Activated CD4-positive, alpha-beta T cell treated with anti-CD3 and anti-CD28 coated beads, Interleukin-2, amount 10 ng/mL, durations not matched to agents 24 days and 14 days (primary cell): ENCODE results near the gene CHCHD5. TPM values are rescaled to one million over a fixed set of nuclear protein-coding genes. Genes with fewer than 3 reads are reported as not detected.
"Not testable (repeated sequence)": the region's sequence is repeated elsewhere in the genome, so short reads cannot be mapped to it uniquely, and the experiment has no call there.

Experiments used
- DNase-seq: peaks from one replicate; pipeline ENCODE4 v3.0.0; 2022
- H3K27ac Mint-ChIP-seq: one replicate; pipeline ENCODE4 v1.8.0; 2022; ENCODE audit warnings: mild to moderate bottlenecking, mixed read lengths
- H3K27me3 Mint-ChIP-seq: one replicate; pipeline ENCODE4 v1.8.0; 2022; ENCODE audit warnings: mixed read lengths
- H3K36me3 Mint-ChIP-seq: one replicate; pipeline ENCODE4 v1.8.0; 2022; ENCODE audit warnings: low read depth, mild to moderate bottlenecking, mixed read lengths
- H3K4me1 Mint-ChIP-seq: one replicate; pipeline ENCODE4 v1.8.0; 2021; ENCODE audit warnings: mixed read lengths
- H3K4me3 Mint-ChIP-seq: one replicate; pipeline ENCODE4 v1.8.0; 2022; ENCODE audit warnings: mild to moderate bottlenecking, moderate library complexity, mixed read lengths
- H3K9me3 Mint-ChIP-seq: one replicate; pipeline ENCODE4 v1.8.0; 2021; ENCODE audit warnings: mixed read lengths
- intact Hi-C: fragments of 100-400 bp; cut with micrococcal nuclease; formaldehyde crosslinking; loops from one replicate; pipeline ENCODE4 v1.15.1; 2023
- total RNA-seq: library from RNA; stranded (reverse); gene quantifications from 2 replicates; pipeline ENCODE4 v1.2.3, GENCODE V29; 2022

The CHCHD5 gene
- total RNA-seq, result 36.4 and 37.6 TPM in 2 replicates

- intact Hi-C loops, result loop anchor here (1.0 to 10.0 kb wide), 7 partner anchors 42 to 400 kb away; partner anchors contain the start of genes POLR1B, SLC20A1 and ZC3H8
- peak within 1 kb of the TSS; percentile 93 for H3K4me3 Mint-ChIP-seq
- no peaks in the 10 kb centered on the region for H3K27me3 Mint-ChIP-seq
- peak within 1 kb of the TSS; percentile 99 for H3K27ac Mint-ChIP-seq
- DNase-seq, result peak; percentile 98
- no peaks in the 10 kb centered on the region for H3K9me3 Mint-ChIP-seq
- H3K36me3 Mint-ChIP-seq, result peaks cover 20% of the 10 kb centered on the region
- peaks cover 33% of the 10 kb centered on the region for H3K4me1 Mint-ChIP-seq
These were observed at the start of gene CHCHD5 for GRCh38 chr2:112584134-112584890. Gene CHCHD5 (plus strand): TSS chr2:112584609. CDS start chr2:112584648, 39 bp downstream.

GRCh38 chr2:112534826-112535225 lies 49.6 kb upstream of the CHCHD5 start:
- H3K36me3 Mint-ChIP-seq, result peaks cover 7% of the 10 kb centered on the region
- no peak for DNase-seq
- H3K4me3 Mint-ChIP-seq, result no peak overlapping the region
- H3K9me3 Mint-ChIP-seq, result no peaks in the 10 kb centered on the region
- H3K4me1 Mint-ChIP-seq, result no peaks in the 10 kb centered on the region
- intact Hi-C loops, result no loop called here
- no peak overlapping the region for H3K27ac Mint-ChIP-seq
- no peaks in the 10 kb centered on the region for H3K27me3 Mint-ChIP-seq

- intact Hi-C loops, result not testable (repeated sequence)
These were observed 47.7 kb upstream of the CHCHD5 start for GRCh38 chr2:112536665-112537064.

GRCh38 chr2:112539306-112539705 lies 45.1 kb upstream of the CHCHD5 start:
- intact Hi-C loops, result no loop called here
- peaks cover 2% of the 10 kb centered on the region for H3K36me3 Mint-ChIP-seq

More at GRCh38 chr2:112536665-112537064, 47.7 kb upstream of the CHCHD5 start:
- not testable (repeated sequence) for H3K4me1 Mint-ChIP-seq, H3K27ac Mint-ChIP-seq, DNase-seq, H3K36me3 Mint-ChIP-seq, H3K27me3 Mint-ChIP-seq, H3K4me3 Mint-ChIP-seq, H3K9me3 Mint-ChIP-seq

GRCh38 chr2:112540906-112541305 lies 43.5 kb upstream of the CHCHD5 start:
- intact Hi-C loops, result loop anchor here (5.0 to 10.0 kb wide), 2 partner anchors 264 to 286 kb away; partner anchors contain the start of genes ZC3H6 and ZC3H8
- Mint-ChIP-seq H3K9me3 (no peaks in the 10 kb centered on the region), H3K27ac (peak overlapping the region; percentile 2), H3K4me1 (peaks cover 9% of the 10 kb centered on the region), H3K27me3 (no peaks in the 10 kb centered on the region), H3K4me3 (no peak overlapping the region), H3K36me3 (peaks cover 2% of the 10 kb centered on the region)
- DNase-seq, result no peak

More at GRCh38 chr2:112539306-112539705, 45.1 kb upstream of the CHCHD5 start:
- DNase-seq, result no peak
- no peak overlapping the region for H3K4me3 Mint-ChIP-seq
- no peaks in the 10 kb centered on the region for H3K9me3 Mint-ChIP-seq
- H3K27me3 Mint-ChIP-seq, result no peaks in the 10 kb centered on the region
- H3K4me1 Mint-ChIP-seq, result peaks cover 6% of the 10 kb centered on the region
- H3K27ac Mint-ChIP-seq, result no peak overlapping the region

GRCh38 chr2:112541315-112542122 lies 42.9 kb upstream of the CHCHD5 start:
- no peaks in the 10 kb centered on the region for H3K27me3 Mint-ChIP-seq
- no peaks in the 10 kb centered on the region for H3K9me3 Mint-ChIP-seq
- peaks cover 9% of the 10 kb centered on the region for H3K4me1 Mint-ChIP-seq
- H3K36me3 Mint-ChIP-seq, result peaks cover 5% of the 10 kb centered on the region
- H3K27ac Mint-ChIP-seq, result no peak overlapping the region
- no peak overlapping the region for H3K4me3 Mint-ChIP-seq
- intact Hi-C loops, result loop anchor here (1.0 to 10.0 kb wide), 4 partner anchors 43 to 287 kb away; partner anchors contain the start of genes CHCHD5, ZC3H6 and ZC3H8
- DNase-seq, result peak; percentile 94

- Mint-ChIP-seq H3K27me3 (no peaks in the 10 kb centered on the region), H3K4me1 (peaks cover 9% of the 10 kb centered on the region), H3K4me3 (no peak within 1 kb of the TSS), H3K27ac (no peak within 1 kb of the TSS), H3K9me3 (no peaks in the 10 kb centered on the region), H3K36me3 (peaks cover 12% of the 10 kb centered on the region)
- intact Hi-C loops, result loop anchor here (1.0 to 10.0 kb wide), 4 partner anchors 42 to 288 kb away; partner anchors contain the start of genes CHCHD5, ZC3H6 and ZC3H8
- DNase-seq, result peak; percentile 94
These were observed 42.1 kb upstream of the CHCHD5 start, which contains the start of gene POLR1B for GRCh38 chr2:112542123-112542983. Gene POLR1B (plus strand): TSS chr2:112542465. CDS start chr2:112542495, 30 bp downstream.

- Mint-ChIP-seq H3K4me1 (peaks cover 9% of the 10 kb centered on the region), H3K4me3 (no peak overlapping the region), H3K27me3 (no peaks in the 10 kb centered on the region), H3K9me3 (no peaks in the 10 kb centered on the region), H3K36me3 (peaks cover 19% of the 10 kb centered on the region), H3K27ac (no peak overlapping the region)
- peak; percentile 70 for DNase-seq
- intact Hi-C loops, result loop anchor here (1.0 to 10.0 kb wide), 4 partner anchors 41 to 288 kb away; partner anchors contain the start of genes CHCHD5, ZC3H6 and ZC3H8
These were observed 41.3 kb upstream of the CHCHD5 start for GRCh38 chr2:112542984-112543661.

- Mint-ChIP-seq H3K27ac (no peak overlapping the region), H3K9me3 (no peaks in the 10 kb centered on the region), H3K27me3 (no peaks in the 10 kb centered on the region), H3K4me1 (peaks cover 13% of the 10 kb centered on the region), H3K36me3 (peaks cover 50% of the 10 kb centered on the region), H3K4me3 (no peak overlapping the region)
- DNase-seq, result no peak
- intact Hi-C loops, result loop anchor here (10.0 kb wide), 1 partner anchor 293 kb away; the partner anchor contains the start of gene ZC3H8
These were observed 37.1 kb upstream of the CHCHD5 start for GRCh38 chr2:112547333-112547732.

- H3K4me3 Mint-ChIP-seq, result no peak overlapping the region
- no peak overlapping the region for H3K27ac Mint-ChIP-seq
- no peak for DNase-seq
- intact Hi-C loops, result loop anchor here (10.0 kb wide), 1 partner anchor 294 kb away; the partner anchor contains the start of gene ZC3H8
- peaks cover 13% of the 10 kb centered on the region for H3K4me1 Mint-ChIP-seq
- H3K9me3 Mint-ChIP-seq, result no peaks in the 10 kb centered on the region
- peaks cover 63% of the 10 kb centered on the region for H3K36me3 Mint-ChIP-seq
- no peaks in the 10 kb centered on the region for H3K27me3 Mint-ChIP-seq
These were observed 35.4 kb upstream of the CHCHD5 start for GRCh38 chr2:112548980-112549379.

GRCh38 chr2:112566104-112566503 lies 18.3 kb upstream of the CHCHD5 start:
- Mint-ChIP-seq H3K27me3 (no peaks in the 10 kb centered on the region), H3K27ac (no peak overlapping the region), H3K9me3 (no peaks in the 10 kb centered on the region), H3K4me3 (no peak overlapping the region), H3K4me1 (peaks cover 9% of the 10 kb centered on the region), H3K36me3 (peaks cover 65% of the 10 kb centered on the region)
- DNase-seq, result no peak
- intact Hi-C loops, result no loop called here

GRCh38 chr2:112566508-112566907 lies 17.9 kb upstream of the CHCHD5 start:
- H3K27me3 Mint-ChIP-seq, intact Hi-C loops, H3K9me3 Mint-ChIP-seq: not testable (repeated sequence)

More at GRCh38 chr2:112566508-112566907, 17.9 kb upstream of the CHCHD5 start:
- not testable (repeated sequence) for DNase-seq, H3K27ac Mint-ChIP-seq, H3K4me1 Mint-ChIP-seq, H3K4me3 Mint-ChIP-seq
- peaks cover 66% of the 10 kb centered on the region for H3K36me3 Mint-ChIP-seq
